Astrocyte of the cerebellum (primary cell): Measurements from ENCODE around the gene DIAPH2.

ENCODE experiments used
- DNase-seq: peaks from one replicate; pipeline ENCODE4 v3.0.0-alpha.2; 2011; ENCODE audit warnings: low read depth
- H3K4me3 ChIP-seq: 2 replicates; pipeline ENCODE4 v1.5.1; 2011; ENCODE audit warnings: mild to moderate bottlenecking, low read depth, low read length, moderate library complexity
- CTCF ChIP-seq: IDR thresholded peaks from 2 replicates; pipeline ENCODE4 v1.5.1; 2012; ENCODE audit warnings: low read length, low read depth, moderate library complexity, mild to moderate bottlenecking; ENCODE audit errors: missing control alignments
- in situ Hi-C: cut with HindIII; loops from 2 replicates; pipeline ENCODE4 v1.10.0; 2017; ENCODE audit warnings: low sequenced_read_pairs

The DIAPH2 gene

GRCh38 chrX:96929036-96929435, 244.4 kb downstream of the DIAPH2 start:
- DNase-seq: no peak
- no peak for TF ChIP-seq CTCF
- no peak overlapping the region for H3K4me3 ChIP-seq
- in situ Hi-C loops: no loop called here

- no peak for DNase-seq
- in situ Hi-C loops: no loop called here
- TF ChIP-seq CTCF: no peak
- H3K4me3 ChIP-seq: no peak overlapping the region
Measured at GRCh38 chrX:96957718-96958117, 273.1 kb downstream of the DIAPH2 start.

- in situ Hi-C loops: no loop called here
- H3K4me3 ChIP-seq: no peak overlapping the region
- DNase-seq: no peak
- TF ChIP-seq CTCF: no peak
Measured at GRCh38 chrX:96971812-96972211, 287.2 kb downstream of the DIAPH2 start.

- no peak for TF ChIP-seq CTCF
- in situ Hi-C loops: no loop called here
- no peak for DNase-seq
- no peak overlapping the region for H3K4me3 ChIP-seq
Measured at GRCh38 chrX:96978906-96979305, 294.3 kb downstream of the DIAPH2 start.

GRCh38 chrX:96979766-96980165, 295.1 kb downstream of the DIAPH2 start:
- no peak for TF ChIP-seq CTCF
- no peak overlapping the region for H3K4me3 ChIP-seq
- in situ Hi-C loops: no loop called here
- no peak for DNase-seq

- no peak overlapping the region for H3K4me3 ChIP-seq
- DNase-seq: no peak
- in situ Hi-C loops: no loop called here
Measured at GRCh38 chrX:96982161-96982560, 297.5 kb downstream of the DIAPH2 start.

More at GRCh38 chrX:96982161-96982560, 297.5 kb downstream of the DIAPH2 start:
- no peak for TF ChIP-seq CTCF
